Astrocyte (in vitro differentiated cells and primary cell): ENCODE results near the gene IL17C.

Experiments
- EZH2 ChIP-seq: IDR thresholded peaks from 2 replicates; pipeline ENCODE4 v1.6.1; 2012; ENCODE audit warnings: mild to moderate bottlenecking, low read length, inconsistent platforms; ENCODE audit not compliant: insufficient read depth
- TF ChIP-seq, protein P1 (sequence below): IDR thresholded peaks from 2 replicates; pipeline ENCODE4 v1.5.1; 2011; ENCODE audit warnings: low read depth, mild to moderate bottlenecking, inconsistent platforms, low read length, moderate library complexity; ENCODE audit not compliant: insufficient read depth

DNA sequence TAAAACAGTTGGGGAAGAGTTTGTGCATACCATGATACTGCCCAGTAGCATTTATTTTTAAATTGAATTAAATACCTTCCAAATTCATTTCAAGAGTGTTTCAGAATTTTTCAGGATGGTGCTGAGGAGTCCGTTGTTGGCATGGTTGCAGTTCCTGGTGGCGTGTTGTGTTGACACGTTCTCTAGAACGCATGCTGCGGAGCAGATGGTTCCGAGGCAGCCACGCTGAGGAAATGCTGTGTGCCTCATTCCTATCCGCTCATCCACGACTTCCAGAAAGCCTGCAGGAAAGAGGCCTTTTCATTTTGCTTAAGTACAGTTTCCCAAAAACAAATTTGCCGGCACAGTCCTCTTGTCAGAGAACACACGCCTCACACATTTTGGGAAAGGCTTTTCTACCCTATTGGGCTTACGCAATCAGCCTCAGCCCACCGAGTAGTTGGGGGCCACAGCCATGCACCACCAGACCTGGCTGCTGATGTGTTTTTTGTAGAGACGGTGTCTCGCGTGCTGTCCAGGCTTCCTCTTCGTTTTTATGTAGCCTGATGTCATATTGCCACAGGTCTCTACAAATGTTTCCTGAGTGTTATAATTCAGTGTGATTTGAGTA, 32.1 kb upstream of the IL17C start:
- TF ChIP-seq, protein P1, sequence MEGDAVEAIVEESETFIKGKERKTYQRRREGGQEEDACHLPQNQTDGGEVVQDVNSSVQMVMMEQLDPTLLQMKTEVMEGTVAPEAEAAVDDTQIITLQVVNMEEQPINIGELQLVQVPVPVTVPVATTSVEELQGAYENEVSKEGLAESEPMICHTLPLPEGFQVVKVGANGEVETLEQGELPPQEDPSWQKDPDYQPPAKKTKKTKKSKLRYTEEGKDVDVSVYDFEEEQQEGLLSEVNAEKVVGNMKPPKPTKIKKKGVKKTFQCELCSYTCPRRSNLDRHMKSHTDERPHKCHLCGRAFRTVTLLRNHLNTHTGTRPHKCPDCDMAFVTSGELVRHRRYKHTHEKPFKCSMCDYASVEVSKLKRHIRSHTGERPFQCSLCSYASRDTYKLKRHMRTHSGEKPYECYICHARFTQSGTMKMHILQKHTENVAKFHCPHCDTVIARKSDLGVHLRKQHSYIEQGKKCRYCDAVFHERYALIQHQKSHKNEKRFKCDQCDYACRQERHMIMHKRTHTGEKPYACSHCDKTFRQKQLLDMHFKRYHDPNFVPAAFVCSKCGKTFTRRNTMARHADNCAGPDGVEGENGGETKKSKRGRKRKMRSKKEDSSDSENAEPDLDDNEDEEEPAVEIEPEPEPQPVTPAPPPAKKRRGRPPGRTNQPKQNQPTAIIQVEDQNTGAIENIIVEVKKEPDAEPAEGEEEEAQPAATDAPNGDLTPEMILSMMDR, result no peak
- TF ChIP-seq EZH2, result no peak
